Glomerular endothelial cell (primary cell): ENCODE data around the gene ITM2C. TPM values are rescaled to one million over a fixed set of nuclear protein-coding genes. Genes with fewer than 3 reads are reported as not detected.

Experiments used
- DNase-seq: peaks from one replicate; pipeline ENCODE4 v3.0.0-alpha.2; 2011; ENCODE audit warnings: low read depth, low spot score; ENCODE audit errors: extremely low read depth
- total RNA-seq: library from RNA; depleted of rRNA; stranded (reverse); fragments of >200 nt; gene quantifications from 2 replicates; pipeline ENCODE4 v1.2.3, GENCODE V29; 2015

The ITM2C gene
- total RNA-seq, 1 donor from 2014 or later, result 91.2 TPM

GRCh38 chr2:230849633-230850357 lies 14.9 kb upstream of the ITM2C start:
- no peak for DNase-seq

GRCh38 chr2:230850358-230850658 lies 14.4 kb upstream of the ITM2C start:
- no peak for DNase-seq

DNA sequence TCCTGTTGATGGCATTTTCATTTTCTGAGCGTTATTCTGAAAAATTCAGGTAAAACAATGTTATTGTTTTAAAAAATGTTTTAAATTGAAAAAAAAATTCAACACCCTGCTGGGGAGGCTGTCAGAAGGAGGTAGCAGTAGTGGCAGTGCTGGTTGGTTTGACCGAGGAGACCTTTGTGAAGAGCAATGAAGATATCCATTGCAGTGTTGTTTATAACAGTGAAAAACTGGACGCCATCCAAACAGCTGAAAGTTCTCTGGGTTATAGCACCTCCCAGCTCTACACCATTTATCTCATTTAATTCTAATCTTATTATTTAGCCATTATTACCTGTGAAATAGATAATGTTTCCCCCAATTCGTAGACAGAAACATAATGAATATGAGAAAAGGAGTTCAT lies 12.6 kb upstream of the ITM2C start:
- DNase-seq, result no peak

DNA sequence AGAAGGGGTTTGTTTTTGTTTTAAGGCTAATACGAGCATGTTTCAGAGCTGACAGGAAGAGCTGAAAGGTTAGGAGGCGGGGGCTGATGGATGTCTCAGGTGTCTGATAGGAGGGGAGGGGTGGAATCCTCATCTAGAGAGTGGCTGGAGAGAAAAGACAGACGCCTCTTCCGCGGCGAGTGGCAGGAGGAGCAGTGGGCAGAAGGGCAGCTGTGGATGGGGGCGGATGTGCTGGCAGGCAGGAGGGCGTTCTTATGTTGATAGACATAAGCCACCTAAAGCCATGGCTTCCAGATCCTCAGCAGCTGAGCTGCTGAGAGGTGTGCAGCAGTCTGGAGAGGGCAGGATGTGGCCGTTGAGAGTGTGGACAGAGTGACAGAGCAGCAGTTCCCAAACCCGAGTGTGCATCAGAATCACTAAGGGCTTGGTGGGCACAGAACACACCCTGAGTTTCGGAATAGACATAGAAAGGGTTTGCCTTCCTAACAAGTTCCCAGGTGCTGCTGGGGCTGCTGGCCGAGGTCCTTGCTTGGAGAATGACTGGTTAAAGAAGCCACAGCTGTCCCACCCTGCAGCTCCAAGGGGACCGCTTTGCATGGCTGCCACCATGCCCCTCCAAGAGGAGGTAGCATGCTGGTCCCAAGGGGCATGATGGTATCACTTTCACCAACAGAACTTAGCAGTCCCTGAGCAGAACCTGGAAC lies 3.0 kb upstream of the ITM2C start:
- DNase-seq, result no peak

- DNase-seq, result no peak
These were observed 2.5 kb upstream of the ITM2C start for GRCh38 chr2:230862292-230862691.

DNA sequence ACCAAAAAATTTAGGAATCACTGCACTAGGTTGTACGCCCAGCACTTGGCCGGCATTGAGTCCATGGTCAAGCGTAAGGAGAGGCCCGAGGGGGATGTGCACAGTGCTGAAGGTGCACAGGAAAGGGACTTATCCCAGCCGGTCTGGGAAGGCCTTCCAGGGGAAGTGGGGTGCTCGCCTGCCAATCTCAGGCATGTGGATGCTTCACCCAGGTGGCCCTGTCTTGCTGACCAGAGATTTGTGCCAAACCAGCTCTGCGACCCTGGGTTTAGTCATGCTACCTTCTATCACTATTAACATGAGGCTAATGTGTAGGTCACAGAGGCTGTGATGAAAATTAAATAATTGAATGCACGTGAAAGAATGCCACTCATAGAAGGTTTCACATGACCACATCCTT lies 1.7 kb upstream of the ITM2C start:
- DNase-seq, result no peak

DNA sequence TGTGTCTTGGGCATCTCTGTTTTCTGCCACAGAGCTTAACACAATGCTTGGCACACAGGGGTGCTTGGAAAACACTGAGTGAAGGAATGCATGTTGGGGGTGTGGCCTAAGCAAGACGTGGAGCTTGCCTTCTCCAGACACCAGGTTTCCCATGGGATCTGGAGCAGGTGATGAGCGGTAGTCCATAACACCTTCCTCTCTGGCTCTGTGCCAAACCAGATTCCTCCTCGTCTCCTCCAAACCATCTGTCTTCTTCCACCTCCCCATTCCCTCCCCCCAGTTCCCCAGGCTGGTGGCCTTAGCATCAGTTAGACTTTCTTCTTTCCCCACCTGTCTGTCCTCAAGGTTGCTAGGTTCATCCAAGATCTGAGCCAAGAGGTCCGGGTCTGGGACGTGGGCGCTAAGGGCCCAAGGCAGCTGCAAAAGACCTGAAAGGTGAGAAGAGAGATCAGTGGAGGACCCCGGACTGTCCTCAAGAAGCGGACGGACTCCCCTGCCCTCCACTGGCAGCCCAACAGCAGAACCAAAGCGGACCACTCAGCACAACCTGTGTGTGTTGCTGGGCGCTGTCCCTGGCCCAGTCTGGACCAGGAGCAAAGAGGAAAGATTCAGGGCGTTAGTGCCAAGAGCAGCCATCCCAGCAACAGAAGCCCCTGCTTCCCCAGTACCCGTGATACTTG lies 1.2 kb upstream of the ITM2C start:
- DNase-seq, result no peak

DNA sequence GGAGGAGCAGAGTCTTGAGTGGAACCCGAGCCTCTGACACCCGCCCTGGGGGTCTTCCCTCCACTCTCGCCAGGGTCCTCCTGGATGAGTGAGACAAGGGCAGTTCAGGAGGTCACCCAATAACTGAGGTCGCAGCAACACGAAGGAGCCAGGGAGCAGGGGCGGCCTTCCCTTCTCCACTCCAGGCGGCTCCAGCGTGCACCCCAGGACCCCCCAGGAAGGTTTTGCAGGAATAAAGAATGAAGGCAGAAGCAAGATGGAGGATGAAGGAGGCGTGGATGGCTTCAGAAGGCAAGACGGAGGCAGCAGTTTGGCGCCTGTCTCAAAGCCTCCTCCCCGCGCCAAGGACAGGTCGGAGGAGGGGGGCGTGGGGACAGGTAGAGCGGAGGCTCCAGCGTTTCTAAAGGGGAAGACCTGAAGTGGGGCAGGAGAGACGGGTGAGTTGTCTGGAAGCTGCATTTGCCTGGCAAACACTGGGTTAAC lies 579 bp upstream of the ITM2C start:
- no peak for DNase-seq

GRCh38 chr2:230865307-230865765 lies 594 bp downstream of the ITM2C start:
- DNase-seq, result no peak

- DNase-seq, result no peak
These were observed 1.3 kb downstream of the ITM2C start for GRCh38 chr2:230865766-230866755.

DNA sequence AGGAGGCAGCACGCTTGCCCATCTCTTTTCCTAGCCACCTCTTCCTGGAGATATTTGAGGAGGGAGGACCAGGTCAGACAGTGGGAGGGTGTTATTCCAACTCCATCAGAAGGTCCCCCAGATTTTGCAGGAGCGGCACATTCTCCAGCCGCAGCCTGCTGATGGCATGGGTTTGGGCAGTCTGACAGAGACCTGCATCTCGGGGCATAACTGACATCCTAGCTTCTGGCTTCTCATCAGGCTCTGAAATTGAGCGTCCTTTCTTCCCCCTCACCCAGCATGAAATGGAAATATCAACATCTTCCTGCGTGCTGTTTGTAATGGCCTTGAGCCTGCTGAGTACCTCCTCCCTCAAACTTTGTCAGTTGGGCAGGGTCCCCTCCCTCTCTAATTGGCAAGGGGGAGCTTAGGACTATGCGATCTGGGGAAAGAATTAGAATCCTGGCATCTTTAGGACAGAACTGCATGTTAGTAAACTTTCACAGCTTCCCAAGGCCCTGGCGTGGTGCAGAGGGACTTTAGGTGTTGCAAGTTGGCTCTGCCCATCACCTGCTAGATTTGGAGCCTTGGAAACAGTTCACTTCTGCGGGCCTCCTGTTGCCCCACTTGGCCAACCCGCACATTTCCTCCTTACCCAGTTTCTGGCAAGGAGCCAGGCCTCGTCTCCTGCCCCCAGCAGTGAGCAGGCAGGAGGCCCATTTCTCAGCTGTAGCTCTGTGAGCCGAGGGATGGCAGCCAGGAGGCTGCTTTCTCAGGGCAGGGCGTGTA lies 2.2 kb downstream of the ITM2C start:
- DNase-seq, result no peak

GRCh38 chr2:230868161-230868946 lies 3.6 kb downstream of the ITM2C start:
- no peak for DNase-seq

- no peak for DNase-seq
These were observed 4.5 kb downstream of the ITM2C start for GRCh38 chr2:230868947-230869913.

GRCh38 chr2:230869914-230870543 lies 5.3 kb downstream of the ITM2C start:
- DNase-seq, result no peak

GRCh38 chr2:230870544-230871360 lies 6.0 kb downstream of the ITM2C start:
- no peak for DNase-seq

DNA sequence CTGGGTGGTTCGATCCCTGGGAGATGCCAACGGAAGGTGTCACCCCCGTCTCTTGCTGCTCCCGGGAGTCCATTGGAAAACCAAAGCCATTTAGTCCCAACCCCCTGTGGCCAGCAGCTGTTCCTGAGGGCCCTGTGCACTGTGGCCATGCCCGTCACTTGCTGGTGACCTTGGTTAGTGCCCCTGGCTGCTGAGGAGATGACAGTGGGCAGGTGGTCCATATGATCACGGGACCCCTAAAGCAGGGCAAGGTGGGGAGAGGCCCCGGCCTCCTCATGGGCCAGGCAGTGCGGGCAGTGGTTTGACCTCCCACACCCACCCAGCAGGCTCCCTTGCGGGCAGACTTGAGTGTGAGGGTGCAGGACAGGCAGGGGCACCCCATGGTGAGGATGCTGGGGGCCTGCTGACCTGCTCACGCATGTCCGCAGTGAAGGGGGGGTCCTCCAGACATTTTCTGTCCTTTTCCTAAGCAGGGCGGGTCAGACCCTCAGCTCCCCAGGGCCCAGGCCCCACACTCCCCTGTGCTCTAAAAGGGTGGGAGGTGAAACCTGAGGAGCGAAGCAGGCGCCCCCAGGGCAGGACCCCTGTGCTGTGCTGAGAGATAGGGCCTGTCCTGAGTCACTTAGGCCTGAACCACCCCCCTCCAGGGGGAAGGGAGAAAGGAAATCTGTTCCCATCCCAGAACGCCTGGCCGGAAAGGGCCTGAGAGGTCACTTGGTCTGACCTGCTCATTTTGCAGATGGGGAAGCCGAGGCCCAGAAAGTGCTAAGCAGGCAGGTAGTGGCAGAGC lies 6.8 kb downstream of the ITM2C start:
- no peak for DNase-seq
